Measurements from ENCODE around the gene RPP38. TPM values are rescaled to one million over a fixed set of nuclear protein-coding genes. Genes with fewer than 3 reads are reported as not detected.

The RPP38 gene
- total and polyA plus RNA-seq, 2 of the 4 experiments (the other 2 are of a cell fraction) = 12.4 to 19.0 TPM

GRCh38 chr10:15124190-15124589 lies 27.0 kb downstream of the RPP38 start:
- H3K9me3 ChIP-seq (ENCODE audit: control insufficient read depth, insufficient read depth, low read length) = no peaks in the 10 kb centered on the region
- peak overlapping the region; percentile 34 for H3K14ac ChIP-seq (replicated peaks; ENCODE audit: low read depth, low read length)
- peak overlapping the region; percentile 40; the same call in 1 of the 2 replicates for H4K91ac ChIP-seq (ENCODE audit: insufficient read depth, low read depth, low read length)
- peak overlapping the region in 1 of 2 experiments; percentile 59; a peak in 2 of 4 replicates for H4K8ac ChIP-seq (ENCODE audit: low read depth in 2 of 2, low read length in 2 of 2)
- no CpG with 5 or more reads among the region's 9 CpGs for WGBS, 2 experiments (ENCODE audit: extremely low coverage in 2 of 2, insufficient read length in 1 of 2)
- in situ Hi-C loops (cut with MboI; ENCODE audit: low sequenced_read_pairs) = no loop called here
- H3K27me3 ChIP-seq (ENCODE audit: control insufficient read depth, insufficient read depth, low read length) = no peaks in the 10 kb centered on the region
- dilution Hi-C loops (cut with HindIII; ENCODE audit: low sequenced_read_pairs, unreplicated experiment) = no loop called here
- no peak overlapping the region for H2AFZ ChIP-seq (replicated peaks; ENCODE audit: low read length, poor library complexity)
- ChIA-PET CTCF (interaction anchor here (0.9 kb wide), 1 partner anchor 18 kb away, joined by 4 read pairs; no protein-coding TSS in a partner anchor), POLR2A (ENCODE audit: unreplicated experiment) (no interaction called here)
- no peak for DNase-seq
- no peak overlapping the region; the same call in 1 of the 2 replicates for H3K56ac ChIP-seq (ENCODE audit: extremely low read depth, insufficient read depth, low read length)
- peak overlapping the region; percentile 7; the same call in 1 of the 3 replicates for H2BK15ac ChIP-seq (ENCODE audit: low read depth, low read length)
- H2AK9ac ChIP-seq (replicated peaks; ENCODE audit: low read depth, low read length, poor library complexity) = no peak overlapping the region
- H3K79me1 ChIP-seq (ENCODE audit: low read depth in 1 of 2, low read length in 2 of 2) = peaks cover 2 to 11% of the 10 kb centered on the region in 2 experiments; a peak in 3 of 4 replicates
- H2BK20ac ChIP-seq (ENCODE audit: low read depth, low read length) = peak overlapping the region; percentile 58
- H2BK5ac ChIP-seq (ENCODE audit: low read depth, low read length, poor library complexity, severe bottlenecking) = peak overlapping the region; percentile 83
- peaks cover 7% of the 10 kb centered on the region for H3K4me1 ChIP-seq (ENCODE audit: control insufficient read depth, insufficient read depth, low read length)
- no peak for ATAC-seq (ENCODE audit: low read depth)
- H3K18ac ChIP-seq (ENCODE audit: low read depth, low read length) = peak overlapping the region; percentile 39; the same call in 1 of the 2 replicates
- H2AK5ac ChIP-seq (ENCODE audit: low read depth, low read length) = peak overlapping the region; percentile 44; the same call in 1 of the 2 replicates
- TF ChIP-seq CTCF (conservative IDR thresholded peaks at IDR 0.05; ENCODE audit: low read depth, low read length) (no peak), ELK1 (IDR thresholded peaks at IDR 0.05; ENCODE audit: borderline replicate concordance, low read depth, low read length) (no peak), MAZ (IDR thresholded peaks at IDR 0.05; ENCODE audit: borderline replicate concordance, low read depth, low read length) (no peak), CEBPB (IDR thresholded peaks at IDR 0.05; ENCODE audit: low read depth, low read length) (no peak), POLR2A (IDR thresholded peaks at IDR 0.05; ENCODE audit: low read depth, low read length) (no peak), BHLHE40 (IDR thresholded peaks at IDR 0.05; ENCODE audit: low read depth, low read length) (no peak), RCOR1 (IDR thresholded peaks at IDR 0.05; ENCODE audit: insufficient replicate concordance, low read length) (no peak), USF2 (IDR thresholded peaks at IDR 0.05; ENCODE audit: low read depth, low read length) (no peak), SMC3 (IDR thresholded peaks at IDR 0.05; ENCODE audit: low read depth, low read length) (no peak)
- H4K5ac ChIP-seq (ENCODE audit: low read depth, low read length) = peak overlapping the region; percentile 50; the same call in 1 of the 2 replicates
- intact Hi-C loops (cut with micrococcal nuclease) = no loop called here
- no peak overlapping the region for H3K4me2 ChIP-seq (ENCODE audit: low read depth, low read length)
- peak overlapping the region; percentile 32; the same call in 1 of the 2 replicates for H3K27ac ChIP-seq (ENCODE audit: insufficient read depth, low read length)
- H3K23ac ChIP-seq (ENCODE audit: low read depth, low read length) = no peak overlapping the region; the same call in 1 of the 2 replicates
- peak overlapping the region; percentile 56; the same call in 1 of the 2 replicates for H3K4ac ChIP-seq (ENCODE audit: low read depth, low read length)
- H3K9me1 ChIP-seq (ENCODE audit: insufficient read depth, low read length) = no peaks in the 10 kb centered on the region
- H3K9ac ChIP-seq (ENCODE audit: low read depth, low read length) = no peak overlapping the region
- H2BK120ac ChIP-seq (ENCODE audit: low read depth, low read length) = peak overlapping the region; percentile 78; the same call in 1 of the 2 replicates
- H4K20me1 ChIP-seq (ENCODE audit: insufficient read depth, low read length) = no peaks in the 10 kb centered on the region
- no TSS peak for BruUV-seq (replicated peaks)
- no peak overlapping the region for H3K4me3 ChIP-seq (ENCODE audit: insufficient read depth, low read depth, low read length)
- peaks cover 10% of the 10 kb centered on the region for H3K36me3 ChIP-seq (ENCODE audit: control insufficient read depth, insufficient read depth, low read length)
